Eye (tissue), 1 donor: ENCODE measurements around the gene LRRC42.

ENCODE experiments used
- DNase-seq: peaks from one replicate; pipeline ENCODE4 v3.0.0-alpha.2; 2015

LRRC42 gene

DNA sequence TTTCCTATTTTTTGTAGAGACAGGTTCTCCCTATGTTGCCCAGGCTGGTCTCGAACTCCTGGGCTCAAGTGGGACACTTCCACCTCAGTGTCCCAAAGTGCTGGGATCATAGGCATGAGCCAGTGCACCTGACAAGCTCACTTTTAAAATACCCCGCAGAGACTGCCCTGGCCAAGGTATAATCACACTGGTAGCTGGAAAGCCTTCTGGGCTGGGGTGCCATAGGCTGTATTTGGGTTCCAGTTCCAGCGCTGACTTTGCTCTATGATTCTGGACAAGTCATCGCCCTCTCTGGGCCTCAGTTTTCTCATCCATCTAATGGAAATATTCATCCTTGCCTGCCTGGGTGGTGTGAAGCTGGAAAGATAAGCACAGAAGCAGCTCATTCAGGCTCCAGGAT, 61.5 kb downstream of the LRRC42 start:
- DNase-seq, result no peak

DNA sequence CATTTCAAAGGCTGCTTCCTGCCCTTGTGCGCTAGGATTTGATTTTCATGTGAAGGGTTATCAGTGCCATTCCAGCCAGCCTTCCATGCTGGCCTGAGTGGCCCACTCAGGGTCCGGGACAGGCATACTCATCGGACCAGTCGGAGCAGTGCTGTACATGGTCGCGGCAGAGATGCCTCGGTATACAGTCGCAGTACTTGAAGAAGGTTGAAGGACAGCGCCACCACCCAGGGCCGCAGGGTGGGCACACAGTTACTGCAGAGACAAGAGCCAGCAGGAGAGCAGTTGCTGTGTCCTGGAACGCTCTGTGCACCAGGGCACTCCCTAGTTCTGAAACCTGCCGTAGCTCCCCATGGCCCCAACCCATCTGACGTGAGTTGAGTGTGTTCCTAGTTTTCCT, 62.7 kb downstream of the LRRC42 start:
- DNase-seq, result no peak

GRCh38 chr1:54009406-54009805, 63.3 kb downstream of the LRRC42 start:
- no peak for DNase-seq

GRCh38 chr1:54010415-54011117, 64.4 kb downstream of the LRRC42 start:
- DNase-seq, result no peak

GRCh38 chr1:54011316-54012007, 65.3 kb downstream of the LRRC42 start:
- DNase-seq, result no peak

- DNase-seq, result no peak
Measured at GRCh38 chr1:54012008-54012325, 65.8 kb downstream of the LRRC42 start.

- no peak for DNase-seq
Measured at GRCh38 chr1:54012863-54013262, 66.7 kb downstream of the LRRC42 start.

DNA sequence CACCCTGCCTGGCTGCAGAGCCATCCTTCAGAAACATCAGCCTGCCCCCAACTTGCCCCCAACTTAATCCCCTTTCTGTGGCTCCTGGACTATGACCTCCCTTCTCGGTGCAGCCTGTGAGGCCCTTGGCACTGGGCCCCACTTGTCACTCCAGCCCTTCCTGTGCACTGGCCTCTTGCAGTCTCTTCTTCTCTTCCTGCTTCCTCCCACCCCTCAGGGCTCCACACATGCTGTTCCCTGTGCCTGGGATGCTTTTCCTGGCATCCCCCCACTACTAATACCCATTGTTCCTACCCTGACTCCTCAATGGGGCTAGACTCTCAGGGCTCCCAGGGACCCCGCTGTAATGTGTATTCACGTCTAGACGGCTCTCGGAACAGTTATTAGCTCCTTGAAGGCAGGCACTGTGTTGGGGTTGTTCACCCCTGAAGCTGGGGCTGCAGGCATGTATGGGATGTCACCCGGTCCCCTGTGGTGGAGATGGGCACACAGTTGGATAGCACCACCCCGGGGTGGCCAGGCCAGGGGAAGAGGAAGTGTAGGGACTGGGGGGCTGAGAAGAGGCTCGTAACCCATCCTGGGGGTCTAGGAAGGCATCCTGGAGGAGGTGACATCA, 67.4 kb downstream of the LRRC42 start:
- DNase-seq, result no peak

GRCh38 chr1:54014009-54014629, 68.0 kb downstream of the LRRC42 start:
- DNase-seq, result no peak

- no peak for DNase-seq
Measured at GRCh38 chr1:54016343-54017282, 70.5 kb downstream of the LRRC42 start.
